Measurements from ENCODE around the gene RNF4. TPM values are rescaled to one million over a fixed set of nuclear protein-coding genes. Genes with fewer than 3 reads are reported as not detected.
"Not testable (repeated sequence)": the region's sequence is repeated elsewhere in the genome, so short reads cannot be mapped to it uniquely, and the experiment has no call there.

RNF4 gene
- total RNA-seq, 1 donor from 2014 or later: 112 TPM

- intact Hi-C loops (cut with micrococcal nuclease): no loop called here
Observed at GRCh38 chr4:2516635-2517034, 47.7 kb downstream of the RNF4 start.

- intact Hi-C loops (cut with micrococcal nuclease): no loop called here
Observed at GRCh38 chr4:2526559-2526958, 57.7 kb downstream of the RNF4 start.

- intact Hi-C loops (cut with micrococcal nuclease): loop anchor here (5.0 kb wide), 3 partner anchors 132 to 537 kb away; partner anchors contain the start of genes HTT, HTT-AS and MXD4
Observed at GRCh38 chr4:2534904-2535375, 66.0 kb downstream of the RNF4 start.

GRCh38 chr4:2535376-2536192 is 66.7 kb downstream of the RNF4 start:
- intact Hi-C loops (cut with micrococcal nuclease): loop anchor here (1.0 to 5.0 kb wide), 8 partner anchors 66 to 537 kb away; partner anchors contain the start of genes CFAP99, GRK4, HAUS3 and HTT

- intact Hi-C loops (cut with micrococcal nuclease): loop anchor here (1.0 to 5.0 kb wide), 8 partner anchors 67 to 536 kb away; partner anchors contain the start of genes CFAP99, GRK4, HAUS3 and HTT
Observed at GRCh38 chr4:2536193-2537010, 67.5 kb downstream of the RNF4 start, which contains the start of gene FAM193A. Gene FAM193A, plus strand, starts transcription at chr4:2536647. Its CDS starts 269 bp downstream, at chr4:2536916.

GRCh38 chr4:2537011-2537830 is 68.3 kb downstream of the RNF4 start:
- intact Hi-C loops (cut with micrococcal nuclease): loop anchor here (2.0 to 5.0 kb wide), 5 partner anchors 130 to 535 kb away; partner anchors contain the start of genes HAUS3, HTT, HTT-AS and MXD4

GRCh38 chr4:2543580-2544191 is 74.8 kb downstream of the RNF4 start:
- intact Hi-C loops (cut with micrococcal nuclease): not testable (repeated sequence)

- intact Hi-C loops (cut with micrococcal nuclease): no loop called here
Observed at GRCh38 chr4:2545321-2546013, 76.6 kb downstream of the RNF4 start.

GRCh38 chr4:2546286-2546823 is 77.4 kb downstream of the RNF4 start:
- intact Hi-C loops (cut with micrococcal nuclease): no loop called here

- intact Hi-C loops (cut with micrococcal nuclease): not testable (repeated sequence)
Observed at GRCh38 chr4:2546961-2547691, 78.2 kb downstream of the RNF4 start.

GRCh38 chr4:2551118-2551517 is 82.2 kb downstream of the RNF4 start:
- intact Hi-C loops (cut with micrococcal nuclease): no loop called here

- intact Hi-C loops (cut with micrococcal nuclease): no loop called here
Observed at GRCh38 chr4:2552806-2553205, 83.9 kb downstream of the RNF4 start.

GRCh38 chr4:2558301-2558700 is 89.4 kb downstream of the RNF4 start:
- intact Hi-C loops (cut with micrococcal nuclease): no loop called here

GRCh38 chr4:2560167-2560566 is 91.3 kb downstream of the RNF4 start:
- intact Hi-C loops (cut with micrococcal nuclease): no loop called here

Other genes with a start within 250 kb of the RNF4 start
- 27.5 and 28.0 TPM in 2 replicates for gene HAUS3, start 227.0 kb upstream of the RNF4 start, total RNA-seq
- 3.9 and 4.0 TPM in 2 replicates for gene POLN, start 227.0 kb upstream of the RNF4 start, total RNA-seq
- 13.8 and 15.8 TPM in 2 replicates for gene MXD4, start 207.0 kb upstream of the RNF4 start, total RNA-seq
- 17.3 and 19.7 TPM in 2 replicates for gene ZFYVE28, start 50.5 kb upstream of the RNF4 start, total RNA-seq
- not detected in 2 replicates for gene CFAP99, start 50.2 kb upstream of the RNF4 start, total RNA-seq
- gene FAM193A, start 67.5 kb downstream of the RNF4 start, total RNA-seq: 33.1 TPM in 2 replicates